Esophagus squamous epithelium (tissue), 4 donors: ENCODE results near the gene MIF4GD.
"Not testable (repeated sequence)": the region's sequence is repeated elsewhere in the genome, so short reads cannot be mapped to it uniquely, and the experiment has no call there.

Experiments
- CTCF ChIP-seq, 6 experiments: fragments of 450-650 bp in 4 of 6; fragments of 200-600 bp in 2 of 6; sonication (generic) in 2 of 6; IDR thresholded peaks; one replicate each; pipeline ENCODE4 v1.5.1; 2016 to 2019; ENCODE audit warnings: antibody characterized with exemption in 6 of 6, mild to moderate bottlenecking in 4 of 6, moderate library complexity in 4 of 6
- POLR2A ChIP-seq, 4 donors: fragments of 450-650 bp; IDR thresholded peaks; one replicate each; pipeline ENCODE4 v1.6.1; 2017; ENCODE audit warnings: antibody characterized with exemption in 4 of 4, mild to moderate bottlenecking in 4 of 4, moderate library complexity in 3 of 4

DNA sequence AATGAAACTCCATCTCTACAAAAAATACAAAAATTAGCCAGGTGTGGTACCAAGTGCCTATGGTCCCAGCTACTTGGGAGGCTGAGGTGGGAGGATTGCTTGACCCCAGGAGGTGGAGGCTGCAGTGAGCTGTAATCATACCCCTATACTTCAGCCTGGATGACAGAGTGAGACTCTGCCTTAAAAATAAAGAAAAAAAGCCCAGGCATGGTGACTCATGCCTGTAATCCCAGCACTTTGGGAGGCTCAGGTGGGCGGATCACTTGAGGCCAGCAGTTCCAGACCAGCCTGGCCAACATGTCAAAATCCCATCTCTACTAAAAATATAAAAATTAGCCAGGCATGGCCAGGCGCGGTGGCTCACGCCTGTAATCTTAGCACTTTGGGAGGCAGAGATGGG, 9.2 kb upstream of the MIF4GD start:
- not testable (repeated sequence) for TF ChIP-seq POLR2A, CTCF (IDR thresholded peaks at IDR 0.05)
